GM12891 (cell line): ENCODE data around the gene WRNIP1. TPM values are rescaled to one million over a fixed set of nuclear protein-coding genes. Genes with fewer than 3 reads are reported as not detected.

Experiments used
- DNase-seq: peaks from one replicate; pipeline ENCODE4 v3.0.0; 2011; ENCODE audit warnings: low spot score; ENCODE audit not compliant: insufficient read length
- FAIRE-seq: peaks from 2 replicates; lab custom pipeline; 2011; peaks lifted over from hg19 to GRCh38; lab: Jason Lieb, UNC
- PAX5 ChIP-seq: IDR thresholded peaks from 2 replicates; pipeline ENCODE4 v1.6.1; 2011; ENCODE audit warnings: low read length, moderate library complexity, mild to moderate bottlenecking; ENCODE audit not compliant: insufficient read depth, severe bottlenecking
- POLR2A ChIP-seq: IDR thresholded peaks from 2 replicates; pipeline ENCODE4 v1.6.1; 2011; ENCODE audit warnings: low read depth, low read length, control low read depth
- POLR2AphosphoS5 ChIP-seq: IDR thresholded peaks from 2 replicates; pipeline ENCODE4 v1.6.1; 2011; ENCODE audit warnings: low read depth, low read length, control low read depth
- POU2F2 ChIP-seq: IDR thresholded peaks from 2 replicates; pipeline ENCODE4 v1.6.1; 2011; ENCODE audit warnings: low read depth, mild to moderate bottlenecking, control low read depth, low read length, moderate library complexity
- SPI1 ChIP-seq: IDR thresholded peaks from 2 replicates; pipeline ENCODE4 v1.6.1; 2011; ENCODE audit warnings: low read depth, low read length, control low read depth
- TAF1 ChIP-seq: IDR thresholded peaks from 2 replicates; pipeline ENCODE4 v1.6.1; 2011; ENCODE audit warnings: low read depth, low read length, control low read depth
- polyA plus RNA-seq: library from polyadenylated mRNA; unstranded; fragments of >200 nt; gene quantifications from one replicate; pipeline ENCODE4 v1.2.1, GENCODE V29; 2012; ENCODE audit warnings: low read depth, missing spikeins, inconsistent platforms; ENCODE audit not compliant: missing spikeins

The WRNIP1 gene
- 16.3 TPM for polyA plus RNA-seq

DNA sequence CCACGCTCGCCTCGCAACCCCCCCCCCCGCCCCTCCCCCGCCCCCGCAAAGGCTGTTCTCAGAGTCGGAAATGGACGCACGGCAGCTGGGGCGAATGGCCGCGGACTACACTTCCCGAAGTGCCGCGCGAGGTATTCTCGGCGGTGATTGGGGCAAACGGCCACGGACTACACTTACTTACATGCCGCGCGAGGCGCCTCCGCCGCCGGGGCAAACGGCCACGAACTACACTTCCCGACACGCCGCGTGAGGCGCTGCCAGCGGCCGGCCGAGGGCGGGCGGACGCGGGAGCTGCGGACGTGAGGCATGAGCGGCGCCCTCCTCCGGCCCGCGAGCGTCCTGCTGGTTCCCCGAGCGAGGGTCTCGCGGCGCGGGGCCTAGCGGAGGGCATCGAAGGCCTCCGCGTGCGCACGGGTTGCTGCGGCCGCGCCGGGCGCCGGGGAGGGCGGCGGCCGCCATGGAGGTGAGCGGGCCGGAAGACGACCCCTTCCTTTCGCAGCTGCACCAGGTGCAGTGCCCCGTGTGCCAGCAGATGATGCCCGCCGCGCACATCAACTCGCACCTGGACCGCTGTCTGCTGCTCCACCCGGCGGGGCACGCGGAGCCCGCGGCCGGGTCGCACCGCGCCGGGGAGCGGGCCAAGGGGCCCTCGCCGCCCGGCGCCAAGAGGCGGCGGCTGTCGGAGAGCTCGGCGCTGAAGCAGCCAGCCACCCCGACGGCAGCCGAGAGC is at the start of gene WRNIP1:
Gene WRNIP1 (plus strand): TSS at position 228 of the 730 bp plus-strand sequence. CDS start 230 bp downstream, at position 458.
- TF ChIP-seq PAX5, result no peak
- no peak for TF ChIP-seq POLR2AphosphoS5
- no peak for TF ChIP-seq SPI1
- no peak for TF ChIP-seq TAF1
- peak; percentile 53; the same call in 1 of the 2 replicates for TF ChIP-seq POLR2A
- 0 out of 2 replicates have a peak, but pooled peaks have one; percentile 52 for TF ChIP-seq POU2F2
- peak; percentile 87 for DNase-seq
- peak; percentile 99 for FAIRE-seq

GRCh38 chr6:2715737-2716136 is 49.5 kb upstream of the WRNIP1 start:
- FAIRE-seq (no peak), DNase-seq (no peak)
- TF ChIP-seq POU2F2 (no peak), PAX5 (no peak), TAF1 (no peak), POLR2AphosphoS5 (no peak), SPI1 (no peak), POLR2A (no peak)

- no peak for TF ChIP-seq POLR2AphosphoS5
- TF ChIP-seq POLR2A, result no peak
- FAIRE-seq (no peak), DNase-seq (no peak)
Measured at GRCh38 chr6:2716936-2717700, 48.1 kb upstream of the WRNIP1 start.

- DNase-seq (no peak), FAIRE-seq (no peak)
- TF ChIP-seq PAX5 (no peak), SPI1 (no peak), POLR2A (no peak), POU2F2 (no peak), POLR2AphosphoS5 (no peak), TAF1 (no peak)
Measured at GRCh38 chr6:2718334-2719092, 46.7 kb upstream of the WRNIP1 start.

DNA sequence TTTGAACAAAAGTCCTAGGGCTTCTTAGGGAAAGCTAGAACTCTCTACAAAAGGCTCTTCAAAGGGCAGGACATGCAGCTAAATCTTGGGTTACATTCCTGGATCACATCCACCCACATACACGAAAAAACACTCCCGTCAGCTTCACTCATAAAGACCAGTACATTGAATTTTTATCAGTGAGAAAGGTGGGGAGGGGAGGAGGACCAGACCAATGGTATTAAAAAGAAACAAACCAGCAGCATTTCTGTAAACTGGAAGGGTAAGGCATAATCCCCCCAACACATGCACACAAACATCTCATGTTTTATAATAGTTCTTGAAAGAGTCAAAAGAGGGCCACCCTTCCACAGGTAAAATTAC is 46.1 kb upstream of the WRNIP1 start:
- DNase-seq, result no peak
- FAIRE-seq, result no peak
- TF ChIP-seq SPI1, result no peak
- no peak for TF ChIP-seq POLR2AphosphoS5
- TF ChIP-seq POLR2A, result no peak
- no peak for TF ChIP-seq POU2F2

DNA sequence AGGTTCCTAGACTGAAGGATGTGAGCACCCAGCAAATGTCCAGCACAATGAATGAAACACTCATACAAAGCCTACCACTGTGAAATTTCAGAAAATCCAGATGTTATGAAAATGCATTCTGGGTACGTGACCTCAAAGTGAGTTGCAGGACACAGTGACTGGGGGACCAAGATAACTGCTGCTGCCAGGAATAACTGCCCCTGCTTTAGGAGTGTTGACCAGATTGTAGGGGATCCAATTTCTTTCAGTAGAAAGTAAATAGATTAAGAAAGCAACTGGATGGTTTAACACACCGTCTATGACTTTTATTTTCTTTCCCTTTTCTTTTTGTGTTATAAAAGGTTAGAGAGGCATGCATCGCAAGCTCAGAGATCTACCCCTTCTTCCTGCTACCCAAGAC is 44.0 kb upstream of the WRNIP1 start:
- FAIRE-seq (no peak), DNase-seq (no peak)
- TF ChIP-seq SPI1, result no peak
- no peak for TF ChIP-seq PAX5
- TF ChIP-seq POLR2A, result no peak

DNA sequence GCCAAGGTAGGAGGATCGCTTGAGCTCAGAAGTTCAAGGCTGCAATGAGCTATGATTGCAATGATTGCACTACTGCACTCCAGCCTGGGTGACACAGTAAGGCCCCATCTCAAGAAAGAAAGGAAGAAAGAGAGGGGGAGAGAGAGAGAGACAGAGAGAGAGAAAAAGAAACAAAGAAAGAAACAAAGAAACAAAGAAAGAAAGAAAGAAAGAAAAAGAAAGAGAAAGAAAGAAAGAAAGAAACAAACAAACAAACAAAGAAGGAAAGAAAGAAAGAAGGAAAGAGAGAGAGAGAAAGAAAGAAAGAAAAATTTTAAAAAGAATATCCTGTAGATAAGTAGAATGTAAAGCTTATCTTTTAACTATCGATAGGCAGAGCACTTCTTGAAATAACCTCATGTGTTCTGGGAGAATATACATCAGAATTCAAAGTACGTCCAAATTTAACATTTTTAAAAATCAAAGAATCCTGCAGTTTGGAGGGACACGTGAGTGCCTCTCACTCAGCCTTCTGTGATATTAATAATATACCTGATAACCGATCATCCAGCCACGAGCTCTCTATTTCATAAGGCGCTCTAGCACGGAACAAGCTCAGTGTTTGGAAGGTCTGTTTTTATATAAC is 39.7 kb upstream of the WRNIP1 start:
- no peak for TF ChIP-seq TAF1
- no peak for TF ChIP-seq POLR2A
- no peak for TF ChIP-seq POU2F2
- no peak for TF ChIP-seq PAX5
- no peak for TF ChIP-seq SPI1
- TF ChIP-seq POLR2AphosphoS5, result no peak
- DNase-seq, result no peak
- no peak for FAIRE-seq

DNA sequence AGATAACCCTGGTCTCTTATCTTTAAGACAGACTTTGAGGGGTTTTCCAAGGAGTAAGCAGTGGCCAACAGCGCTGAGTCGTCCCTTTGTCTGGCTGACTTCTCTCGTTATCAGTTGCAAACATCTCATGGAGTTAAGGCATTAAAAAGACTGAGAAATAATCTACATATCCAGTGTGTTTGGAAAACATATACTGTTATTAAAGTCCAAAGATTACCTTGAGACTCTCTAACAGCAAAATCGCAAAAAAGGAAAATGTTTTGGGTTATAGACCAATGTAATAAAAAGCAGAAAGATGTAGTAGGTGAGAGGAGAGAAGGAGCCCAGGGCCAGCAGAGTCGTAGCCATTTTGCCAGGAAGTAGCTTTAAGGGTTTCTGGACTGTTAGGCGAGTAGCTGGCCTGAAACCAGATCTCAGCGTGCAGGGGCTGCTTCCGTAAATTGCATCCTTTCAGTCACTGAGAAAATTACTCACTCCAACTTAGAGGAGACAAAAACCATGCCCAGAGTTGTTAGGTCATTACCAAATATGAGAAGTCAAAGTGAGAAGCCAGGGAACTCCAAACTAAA is 39.1 kb upstream of the WRNIP1 start:
- DNase-seq (peak; percentile 38), FAIRE-seq (peak; percentile 62)
- no peak for TF ChIP-seq POLR2A
- peak; percentile 61 for TF ChIP-seq SPI1
- no peak for TF ChIP-seq POU2F2

DNA sequence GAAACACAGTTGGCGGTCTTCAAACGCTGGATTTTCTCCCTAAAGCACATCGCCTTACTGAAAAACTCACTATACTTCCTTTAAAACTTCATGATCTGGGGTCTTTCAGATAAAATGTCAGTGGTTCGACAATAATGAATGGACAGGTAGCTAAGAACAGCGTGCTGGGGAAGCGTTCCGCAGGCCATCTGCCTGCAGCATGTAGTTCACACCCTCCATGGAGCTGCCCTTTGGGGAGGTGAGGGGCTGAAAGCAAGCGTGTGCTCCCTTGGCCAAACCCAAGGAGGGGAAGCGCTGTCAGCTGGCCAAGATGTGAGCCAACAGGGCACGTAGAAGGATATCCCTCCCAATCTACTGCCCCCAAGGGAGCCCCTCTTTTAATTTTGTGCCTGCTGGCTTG is 35.3 kb upstream of the WRNIP1 start:
- TF ChIP-seq POLR2AphosphoS5, result no peak
- no peak for TF ChIP-seq POLR2A
- TF ChIP-seq POU2F2, result no peak
- TF ChIP-seq PAX5, result no peak
- no peak for TF ChIP-seq SPI1
- no peak for TF ChIP-seq TAF1
- no peak for FAIRE-seq
- no peak for DNase-seq
